ENCODE data around the gene AKT2.
"Not testable (repeated sequence)": the region's sequence is repeated elsewhere in the genome, so short reads cannot be mapped to it uniquely, and the experiment has no call there.

Gene AKT2

DNA sequence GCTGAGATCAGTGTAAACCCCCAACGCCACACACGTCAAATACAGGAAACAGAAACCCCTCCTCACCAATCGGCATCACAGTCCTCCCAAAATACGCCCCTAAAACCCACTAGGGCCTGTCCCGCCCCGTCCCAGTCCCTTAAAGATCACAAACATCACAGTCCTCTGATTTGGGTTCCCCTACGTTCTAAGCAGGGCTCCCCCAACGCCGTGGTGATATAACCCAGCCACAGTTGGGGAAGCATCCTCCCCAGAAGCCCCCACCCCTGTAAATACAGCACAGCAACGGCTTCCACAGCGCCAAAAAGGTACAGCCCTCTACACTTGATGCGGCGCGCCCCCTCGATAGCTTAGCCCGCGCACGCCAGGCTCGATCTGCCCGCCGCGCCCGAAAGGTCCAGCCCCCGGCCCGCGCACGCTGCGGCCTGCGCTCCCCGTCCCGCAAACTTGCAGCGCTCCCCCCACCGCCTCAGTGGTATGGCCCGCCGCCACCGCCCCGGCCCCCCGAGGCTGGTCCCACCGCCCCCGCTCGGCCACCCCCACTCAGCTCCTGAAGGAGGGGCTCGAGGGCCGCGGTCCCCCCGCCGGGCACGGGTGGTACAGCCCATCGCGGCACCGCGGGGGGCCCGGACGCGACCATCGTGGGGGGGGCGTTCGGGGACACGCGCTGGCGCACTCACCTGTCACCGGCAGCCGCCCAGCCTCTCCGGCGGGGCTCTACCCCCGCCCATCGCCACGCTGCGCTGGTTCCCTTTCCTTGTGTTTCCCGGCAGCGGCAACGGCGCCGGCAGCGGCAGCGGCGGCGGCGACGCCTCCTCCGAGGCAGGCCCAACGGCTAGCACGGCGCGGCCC, at the start of gene AKT2:
AKT2 (minus strand) TSS at position 845 of the 852 bp plus-strand sequence. CDS start 20,078 bp downstream, outside the sequence.
- no peak for DNase-seq (ENCODE audit: low spot score)

DNA sequence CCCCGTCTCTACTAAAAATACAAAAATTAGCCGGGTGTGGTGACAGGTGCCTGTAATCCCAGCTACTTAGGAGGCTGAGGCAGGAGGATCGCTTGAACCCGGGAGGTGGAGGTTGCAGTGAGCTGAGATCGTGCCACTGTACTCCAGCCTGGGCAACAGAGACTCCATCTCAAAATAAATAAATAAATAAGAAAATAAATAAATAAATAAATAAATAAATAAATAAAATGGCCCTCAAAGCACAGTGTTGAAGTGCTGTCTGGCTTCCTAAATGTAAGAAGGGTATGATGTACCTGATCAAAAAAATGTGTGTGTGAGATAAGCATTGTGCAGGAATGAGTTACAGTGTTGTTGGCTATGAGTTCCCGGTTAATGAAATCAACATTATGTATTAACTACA, 47.9 kb upstream of the AKT2 start:
- DNase-seq (ENCODE audit: low spot score): not testable (repeated sequence)

DNA sequence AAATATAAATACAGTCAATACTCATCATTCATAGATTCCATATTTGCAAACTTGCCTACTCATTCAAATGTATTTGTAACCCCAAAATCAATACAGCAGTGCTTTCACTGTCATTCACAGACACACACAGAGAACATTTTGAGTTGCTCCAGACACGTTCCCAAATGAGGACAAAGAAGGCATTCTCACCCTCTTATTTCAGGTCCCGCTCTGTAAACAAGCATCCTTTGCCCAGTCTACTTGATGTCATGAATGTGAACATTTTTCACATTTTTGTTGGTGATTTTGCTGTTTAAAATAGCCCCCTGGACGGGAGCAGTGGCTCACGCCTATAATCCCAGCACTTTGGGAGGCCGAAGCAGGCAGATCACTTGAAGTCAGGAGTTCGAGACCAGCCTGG, 47.5 kb upstream of the AKT2 start:
- DNase-seq (ENCODE audit: low spot score): no peak

DNA sequence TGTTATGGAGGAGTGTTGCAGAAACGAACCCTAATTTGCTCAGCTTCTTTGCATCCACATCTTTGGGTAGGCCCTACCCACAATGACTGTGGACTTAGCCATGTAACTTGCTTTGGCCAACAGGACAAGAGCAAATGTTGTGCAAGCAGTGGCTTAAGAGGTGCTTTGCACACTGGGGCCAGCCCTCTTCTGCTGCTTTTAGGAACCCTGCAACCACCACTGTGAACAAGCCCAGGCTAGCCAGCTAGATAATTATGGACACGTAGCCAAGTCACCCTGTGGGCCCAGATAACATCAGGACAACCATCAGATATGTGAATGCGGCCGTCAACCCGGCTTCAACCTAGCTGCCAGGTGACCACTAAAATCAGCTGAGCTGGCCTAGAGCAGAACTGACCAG, 45.9 kb upstream of the AKT2 start:
- DNase-seq (ENCODE audit: low spot score): no peak

DNA sequence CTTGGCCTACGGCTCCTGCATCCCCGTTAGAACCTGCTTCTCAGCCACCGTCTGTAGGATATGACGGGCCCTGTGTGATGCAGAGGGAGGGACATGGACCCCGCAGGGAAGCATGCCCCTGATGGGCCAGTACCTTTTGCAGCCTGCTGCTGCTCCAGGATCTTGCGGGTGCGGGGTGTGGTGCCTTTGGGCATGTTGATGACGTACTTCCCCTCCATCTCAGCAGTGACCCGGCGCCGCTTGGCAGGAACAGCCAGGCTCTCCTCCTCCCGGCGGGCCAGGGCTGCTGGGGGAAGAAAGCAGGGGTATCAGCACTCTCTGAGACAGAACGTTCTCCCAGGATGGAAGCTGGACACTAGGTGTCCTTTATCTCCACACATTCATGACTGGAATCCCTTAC, 41.1 kb upstream of the AKT2 start:
- DNase-seq (ENCODE audit: low spot score): no peak

DNA sequence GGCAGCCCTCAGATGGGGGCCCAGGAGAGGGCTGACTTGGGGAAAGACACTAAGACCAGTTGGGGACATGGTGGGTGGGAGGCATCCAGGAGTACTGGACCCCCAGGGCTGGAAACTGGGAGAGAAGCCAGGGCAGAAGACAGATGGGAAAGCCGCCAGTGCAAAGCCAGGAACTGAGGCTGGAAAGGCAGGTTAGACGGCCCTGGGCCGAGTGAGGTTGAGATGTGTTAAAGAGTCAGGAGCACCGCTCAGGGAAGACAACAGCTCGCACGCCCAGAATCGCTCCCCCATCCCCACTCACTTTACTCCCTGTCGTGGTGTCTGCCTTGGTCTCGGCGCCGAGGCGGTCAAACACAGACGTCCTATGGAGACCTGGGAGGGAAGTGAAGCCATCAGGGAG, 38.6 kb upstream of the AKT2 start:
- no peak for DNase-seq (ENCODE audit: low spot score)

DNA sequence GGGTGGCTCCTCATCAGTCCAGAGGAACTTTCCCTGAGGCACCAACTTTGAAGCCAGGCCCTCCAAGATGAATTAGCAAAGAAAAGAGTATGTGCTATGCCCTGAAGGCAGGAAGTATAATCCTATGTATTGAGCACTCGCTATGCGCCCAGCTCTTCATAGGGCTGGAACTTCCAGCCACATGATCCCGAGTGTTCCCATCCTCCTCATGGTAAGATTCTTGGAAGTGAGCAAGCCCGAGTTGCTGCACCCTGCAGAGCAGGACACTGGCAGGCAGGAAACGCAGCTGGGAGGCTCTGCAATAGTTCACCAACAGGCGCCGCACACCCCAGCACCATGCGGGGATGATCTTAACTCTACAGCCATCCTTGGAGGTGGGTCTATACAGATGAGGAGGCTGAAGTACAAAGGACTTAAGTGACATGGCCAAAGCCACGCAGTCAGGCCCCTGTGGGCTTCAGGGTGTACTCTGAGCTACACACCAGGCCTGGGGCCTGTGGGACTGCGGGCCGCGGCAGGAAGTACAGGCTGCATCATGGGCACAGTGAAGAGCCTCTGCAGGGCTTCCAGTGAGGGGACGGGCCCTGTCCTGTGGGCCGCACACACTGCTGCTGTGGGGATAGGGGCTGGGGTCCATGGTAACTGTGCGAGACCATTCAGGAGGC, 37.9 kb upstream of the AKT2 start:
- DNase-seq (ENCODE audit: low spot score): no peak

DNA sequence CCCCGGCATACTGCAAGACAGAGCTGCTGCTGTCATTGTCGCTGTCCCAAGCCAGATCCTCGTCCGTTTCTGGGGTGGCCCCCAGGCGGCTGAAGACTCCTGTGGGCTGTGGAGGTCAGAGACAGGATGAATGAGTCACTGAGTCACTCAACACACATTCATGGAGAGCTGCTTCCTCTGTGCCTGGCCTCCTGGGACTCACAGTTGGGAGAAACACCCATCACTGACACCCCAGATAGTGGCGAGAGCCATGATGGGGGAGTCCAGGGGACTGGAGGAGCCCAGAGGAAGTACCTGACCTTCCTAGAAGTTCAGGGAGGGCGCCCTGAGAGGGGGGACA, 37.1 kb upstream of the AKT2 start:
- DNase-seq (ENCODE audit: low spot score): no peak

DNA sequence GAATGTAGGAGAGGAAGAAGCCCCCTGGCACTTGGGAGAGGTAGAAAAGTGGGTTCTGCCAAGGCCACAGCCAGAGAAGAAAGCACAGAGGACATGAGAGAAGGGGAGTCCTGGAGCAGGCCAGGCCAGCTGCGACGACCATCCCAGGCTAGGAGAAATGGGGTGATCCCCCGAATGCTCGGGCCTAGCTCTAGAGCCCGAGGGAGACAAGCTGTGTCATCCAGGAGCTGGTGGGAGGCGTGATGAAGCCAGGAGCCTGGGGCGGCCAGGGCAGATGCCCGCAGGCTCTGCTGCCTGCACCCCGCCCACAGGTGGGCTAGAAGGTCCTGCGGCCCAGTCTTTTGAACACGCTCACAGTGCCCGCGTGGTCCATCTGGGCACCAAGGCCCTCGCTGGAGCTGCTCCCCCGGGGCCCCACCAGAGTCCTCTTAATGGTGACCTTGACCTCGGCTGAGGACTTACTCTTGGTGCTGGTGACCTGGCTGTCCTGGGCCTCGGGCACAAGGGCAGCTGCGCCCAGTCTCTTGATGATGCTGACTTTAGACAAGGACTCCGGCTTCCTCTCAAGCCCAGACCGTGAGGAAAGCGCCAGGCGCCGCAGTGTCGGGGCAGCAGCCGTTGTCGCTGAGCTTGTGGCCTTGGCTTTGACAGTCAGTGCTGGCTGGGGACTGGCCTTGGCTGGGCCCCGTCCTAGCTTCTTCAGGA, 36.6 kb upstream of the AKT2 start:
- DNase-seq (ENCODE audit: low spot score): no peak

DNA sequence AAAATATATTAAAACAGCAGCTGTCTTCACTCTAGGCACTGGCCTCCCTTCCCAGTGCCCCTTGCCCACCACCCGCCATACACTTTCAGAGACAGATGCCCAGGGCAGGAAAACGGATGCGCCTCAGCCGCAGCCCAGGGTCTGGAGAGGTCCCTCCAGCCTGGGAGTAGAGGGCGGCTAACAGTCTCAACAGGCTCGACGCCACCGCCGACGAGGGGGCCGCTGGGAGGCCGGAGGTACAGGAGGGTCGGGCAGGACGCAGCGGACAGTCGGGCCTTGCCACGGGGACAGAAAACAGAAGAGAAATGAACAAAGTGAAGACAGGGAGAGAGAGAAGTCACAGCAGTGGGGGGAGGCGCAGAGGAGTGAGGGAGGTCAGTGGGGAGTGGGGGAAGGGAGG, 35.9 kb upstream of the AKT2 start:
- no peak for DNase-seq (ENCODE audit: low spot score)

DNA sequence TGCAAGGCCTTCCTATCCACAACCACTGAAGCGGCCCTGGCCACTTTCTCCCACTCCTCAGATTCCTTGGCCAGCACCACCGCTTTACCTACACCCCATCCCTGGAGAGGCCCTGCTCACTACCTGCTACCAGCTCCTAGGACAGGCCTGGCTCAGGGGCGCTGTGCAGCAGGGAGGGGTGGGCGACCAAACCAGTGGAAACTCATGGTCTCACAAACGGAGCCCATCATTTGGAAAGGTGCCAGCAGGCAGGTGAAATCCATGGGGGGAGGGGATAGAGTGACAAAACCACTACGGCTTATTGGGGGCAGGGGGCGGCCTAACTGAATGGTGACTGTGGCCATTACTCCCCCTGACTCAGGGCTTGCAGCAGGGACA, 35.4 kb upstream of the AKT2 start:
- DNase-seq (ENCODE audit: low spot score): no peak

DNA sequence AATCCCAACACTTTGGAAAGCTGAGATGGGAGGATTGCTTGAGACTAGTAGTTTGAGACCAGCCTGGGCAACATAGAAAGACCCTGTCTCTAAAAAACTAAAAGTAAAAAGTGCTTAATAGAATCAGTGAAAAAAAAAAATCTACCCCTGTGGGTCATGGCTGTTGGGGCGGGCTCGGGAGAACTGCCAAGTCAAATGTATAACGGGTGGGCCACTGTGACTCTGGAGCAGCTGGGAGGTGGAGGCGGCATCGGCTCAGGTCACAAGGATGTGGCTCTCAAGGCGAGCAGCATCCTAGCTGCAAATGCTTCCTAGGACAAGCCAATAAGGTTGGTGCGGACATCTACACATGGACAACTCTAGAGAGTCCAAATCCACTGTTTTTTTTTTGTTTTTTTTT, 32.2 kb upstream of the AKT2 start:
- no peak for DNase-seq (ENCODE audit: low spot score)

DNA sequence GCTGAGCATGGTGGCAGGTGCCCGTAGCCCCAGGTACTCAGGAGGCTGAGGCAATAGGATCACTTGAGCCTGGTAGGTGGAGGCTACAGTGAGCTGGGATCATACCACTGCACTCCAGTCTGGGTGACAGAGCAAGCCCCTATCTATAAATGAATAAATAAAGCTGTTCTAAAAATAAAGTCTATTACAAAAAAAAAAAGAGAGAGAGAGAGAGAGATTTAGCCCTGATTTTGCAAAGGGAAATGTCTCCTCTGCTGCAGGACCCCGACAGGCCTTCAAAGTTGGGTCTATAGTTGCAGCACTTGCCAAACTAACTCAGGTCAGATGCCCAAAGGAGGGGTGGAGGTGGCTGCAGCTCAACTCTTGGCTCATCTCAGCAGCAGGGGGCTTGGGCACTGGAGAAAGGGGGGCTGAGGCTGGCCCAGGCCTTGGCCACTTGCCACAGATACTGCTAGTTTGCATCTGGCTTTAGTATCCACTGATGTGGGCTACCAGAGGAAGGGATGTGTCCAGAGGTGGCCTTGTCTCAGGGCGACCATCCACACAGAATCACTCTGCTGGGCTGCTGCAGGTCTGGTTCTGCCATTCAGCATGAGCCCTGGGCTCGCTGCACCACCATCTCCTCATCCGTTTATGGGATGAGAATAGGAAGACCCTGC, 30.8 kb upstream of the AKT2 start:
- DNase-seq (ENCODE audit: low spot score): no peak

DNA sequence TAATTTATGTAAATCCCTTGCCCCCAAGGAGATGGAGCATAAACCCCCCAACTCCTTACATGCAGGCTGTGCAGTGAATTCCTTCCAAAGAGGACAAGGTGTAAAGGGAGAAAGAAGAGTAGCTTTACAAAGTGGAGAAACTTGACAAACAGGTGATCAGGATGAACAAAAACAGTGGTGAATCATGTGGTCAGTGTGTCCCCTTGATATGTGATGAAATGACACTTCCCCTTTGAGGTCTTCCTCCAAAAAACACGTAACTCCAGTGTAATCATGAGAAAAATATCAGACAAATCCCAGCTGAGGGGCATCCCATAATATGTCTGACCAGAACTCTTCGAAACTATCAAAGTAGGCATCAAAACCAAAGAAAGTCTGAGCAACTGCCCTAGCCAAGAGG, 29.5 kb upstream of the AKT2 start:
- DNase-seq (ENCODE audit: low spot score): no peak

DNA sequence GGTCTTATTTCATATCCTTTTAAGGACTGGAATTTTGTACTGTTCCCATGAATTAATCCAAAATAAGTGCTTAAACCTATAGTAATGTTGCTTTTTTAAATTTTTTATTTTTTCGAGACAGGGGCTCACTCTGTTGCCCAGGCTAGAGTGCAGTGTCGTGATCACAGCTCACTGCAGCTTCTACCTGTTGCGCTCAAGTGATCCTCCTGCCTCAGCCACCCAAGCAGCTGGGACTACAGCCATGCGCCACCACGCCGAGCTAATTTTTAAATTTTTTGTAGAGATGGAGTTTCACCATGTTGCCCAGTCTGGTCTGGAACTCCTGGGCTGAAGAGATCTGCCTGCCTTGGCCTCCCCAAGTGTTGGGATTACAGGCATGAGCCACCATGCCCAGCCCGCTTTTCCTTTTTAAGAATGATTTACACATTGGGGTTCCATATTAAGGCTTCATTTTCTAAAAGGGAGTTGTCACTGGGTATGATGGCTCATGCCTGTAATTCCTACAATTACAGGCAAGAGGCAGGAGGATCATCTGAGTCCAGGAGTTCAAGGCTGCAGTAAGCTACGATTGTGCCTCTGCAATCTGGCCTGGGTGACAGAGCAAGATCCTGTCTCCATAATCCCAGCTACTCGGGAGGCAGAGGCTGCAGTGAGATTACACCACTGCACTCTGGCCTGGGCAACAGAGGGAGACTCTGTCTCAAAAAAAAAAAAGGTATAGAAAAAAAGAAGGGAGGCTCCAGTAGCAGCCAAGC, 28.3 kb upstream of the AKT2 start:
- no peak for DNase-seq (ENCODE audit: low spot score)

DNA sequence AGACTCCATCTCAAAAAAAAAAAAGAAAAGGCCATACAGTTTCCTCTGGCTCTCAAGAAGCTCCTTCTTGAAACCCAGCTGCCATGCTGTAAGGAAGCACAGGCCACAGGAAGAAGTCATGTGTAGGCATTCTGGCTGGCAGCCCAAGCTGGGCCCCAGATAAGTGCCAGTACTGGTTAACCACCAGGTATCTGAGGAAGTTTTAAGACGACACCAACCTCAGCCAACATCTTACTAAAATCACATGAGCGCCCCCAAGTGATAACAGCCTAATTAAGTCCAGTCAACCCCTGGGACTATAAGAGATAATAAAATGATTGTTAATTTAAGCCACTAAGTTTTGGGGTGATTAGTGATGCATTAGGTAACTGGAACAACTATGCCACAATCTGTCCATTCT, 27.4 kb upstream of the AKT2 start:
- DNase-seq (ENCODE audit: low spot score): no peak

DNA sequence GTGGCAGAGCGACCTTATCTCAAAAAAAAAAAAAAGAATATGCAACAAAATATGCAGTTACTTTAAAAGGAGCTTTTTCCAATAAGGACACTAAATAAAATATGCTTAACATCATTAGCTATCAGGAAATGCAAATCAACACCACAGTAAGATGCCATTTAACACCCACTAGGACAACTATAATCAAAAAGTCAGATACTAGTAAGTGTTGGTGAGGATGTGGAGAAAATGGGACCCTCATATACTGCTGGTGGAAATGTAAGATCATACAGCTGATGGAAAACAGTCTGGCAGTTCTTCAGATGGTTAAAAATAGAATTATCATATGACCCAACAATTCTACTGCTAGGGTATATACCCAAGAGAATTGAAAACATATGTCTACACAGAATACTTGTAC, 24.5 kb upstream of the AKT2 start:
- no peak for DNase-seq (ENCODE audit: low spot score)

DNA sequence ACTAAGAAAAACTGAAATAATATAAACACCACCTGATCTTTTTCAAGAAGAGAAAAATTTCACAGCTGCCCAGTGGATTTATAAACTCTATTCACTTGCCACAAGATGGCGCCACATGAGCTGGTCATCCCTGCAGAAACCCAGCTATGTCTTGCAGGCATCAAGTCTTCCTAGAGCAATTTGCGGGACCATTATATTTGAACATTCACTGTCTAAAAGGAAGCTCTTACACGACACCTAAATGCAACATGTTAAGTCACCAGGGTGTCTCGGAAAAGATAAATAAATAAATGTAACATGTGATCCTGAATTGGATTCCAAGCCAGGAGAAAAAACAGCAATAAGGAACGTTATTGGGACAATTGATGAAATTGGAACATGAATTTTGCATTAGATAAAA, 20.3 kb upstream of the AKT2 start:
- peak; percentile 86 for DNase-seq (ENCODE audit: low spot score)

DNA sequence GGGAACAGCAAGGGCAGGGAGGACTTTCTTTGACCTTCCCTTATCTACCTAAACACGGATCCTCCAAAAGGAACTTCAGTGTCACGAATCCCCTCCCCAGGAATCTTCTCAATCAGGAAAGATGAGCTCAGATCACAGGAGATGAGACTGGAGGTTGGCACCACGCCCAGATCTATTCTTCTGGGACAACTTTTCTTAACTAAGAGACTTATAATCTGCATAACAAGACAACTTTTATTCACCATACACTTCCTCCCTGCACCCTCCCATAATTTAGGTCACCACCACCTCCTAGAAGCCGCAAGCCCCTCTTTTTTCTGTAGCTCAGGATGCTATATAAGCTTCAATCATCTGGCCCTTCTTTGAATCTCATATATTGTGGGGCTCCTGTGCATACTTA, 19.2 kb upstream of the AKT2 start:
- no peak for DNase-seq (ENCODE audit: low spot score)

DNA sequence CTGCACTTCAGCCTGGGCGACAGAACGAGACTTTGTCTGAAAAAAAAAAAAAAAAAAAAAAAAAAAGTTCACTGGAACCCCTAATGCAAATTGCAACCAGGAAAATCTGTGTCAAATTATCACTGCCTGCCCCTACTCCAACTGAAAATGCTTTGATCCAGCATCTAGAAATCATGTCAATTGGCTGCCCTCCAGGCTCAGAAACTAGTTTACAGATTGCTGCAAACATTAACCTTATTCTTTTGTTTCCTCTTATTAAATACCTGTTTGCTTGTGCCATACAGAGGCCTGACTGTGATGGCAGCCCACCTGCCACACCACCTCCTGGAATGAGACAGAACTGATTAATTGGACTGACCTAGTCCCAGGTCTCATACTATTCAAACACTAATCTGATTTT, 18.6 kb upstream of the AKT2 start:
- DNase-seq (ENCODE audit: low spot score): no peak

DNA sequence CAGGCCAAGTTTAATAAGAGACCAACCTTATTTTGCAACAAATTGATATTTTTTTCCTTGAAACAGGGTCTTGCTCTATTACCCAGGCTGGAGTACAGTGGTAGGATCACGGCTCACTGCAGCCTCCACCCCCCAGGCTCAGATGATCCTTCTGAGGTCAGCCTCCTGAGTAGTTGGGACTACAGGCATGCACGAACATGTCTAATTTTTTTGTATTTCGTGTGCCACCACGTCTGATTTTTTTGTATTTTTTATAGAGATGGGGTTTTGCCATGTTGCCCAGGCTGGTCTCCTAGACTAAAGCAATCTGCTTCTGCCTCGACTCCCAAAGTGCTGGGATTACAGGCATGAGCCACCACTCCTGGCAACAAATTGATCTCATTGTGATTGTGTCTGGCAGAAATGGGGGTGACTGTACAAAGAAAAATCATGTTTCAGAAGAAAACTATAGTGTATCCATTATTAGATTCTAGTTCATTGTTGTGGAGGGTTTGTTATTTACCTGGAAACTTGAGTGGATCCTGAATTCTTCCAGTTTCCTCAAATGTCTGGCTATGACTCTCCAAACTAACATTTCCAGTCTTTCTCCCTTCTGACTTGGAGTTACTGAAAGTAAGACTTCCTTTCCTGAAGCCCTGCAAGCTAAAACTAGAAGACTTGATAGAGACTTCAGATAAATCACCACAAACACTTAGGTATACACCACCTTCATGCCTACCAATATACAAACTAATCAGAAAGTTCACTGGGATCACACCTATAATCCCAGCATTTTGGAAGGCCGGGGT, 17.3 kb upstream of the AKT2 start:
- DNase-seq (ENCODE audit: low spot score): no peak
